Astrocyte (in vitro differentiated cells and primary cell): ENCODE measurements around the gene ORMDL3. TPM values are rescaled to one million over a fixed set of nuclear protein-coding genes. Genes with fewer than 3 reads are reported as not detected.

Experiments
- DNase-seq: peaks from one replicate; pipeline ENCODE4 v3.0.0-alpha.2; 2010; ENCODE audit warnings: low read depth
- FAIRE-seq: peaks from 2 replicates; lab custom pipeline; 2011; peaks lifted over from hg19 to GRCh38; lab: Jason Lieb, UNC
- H2AFZ ChIP-seq: 2 replicates; pipeline ENCODE4 v1.6.0; 2012; ENCODE audit warnings: low read depth, low read length, inconsistent platforms
- H3K27ac ChIP-seq: 2 replicates; pipeline ENCODE4 v1.5.1; 2011; ENCODE audit warnings: low read depth, low read length, inconsistent platforms
- H3K27me3 ChIP-seq: 2 replicates; pipeline ENCODE4 v1.6.0; 2011; ENCODE audit warnings: low read length, inconsistent platforms; ENCODE audit not compliant: insufficient read depth
- H3K36me3 ChIP-seq: 2 replicates; pipeline ENCODE4 v1.5.1; 2011; ENCODE audit warnings: low read length, inconsistent platforms; ENCODE audit not compliant: insufficient read depth
- H3K4me1 ChIP-seq: 2 replicates; pipeline ENCODE4 v1.5.1; 2011; ENCODE audit warnings: low read length, inconsistent platforms; ENCODE audit not compliant: insufficient read depth
- H3K4me2 ChIP-seq: 2 replicates; pipeline ENCODE4 v1.6.0; 2012; ENCODE audit warnings: low read length, inconsistent platforms
- H3K4me3 ChIP-seq: 2 replicates; pipeline ENCODE4 v1.5.1; 2011; ENCODE audit warnings: low read depth, mild to moderate bottlenecking, low read length, inconsistent platforms; ENCODE audit not compliant: insufficient read depth
- H3K79me2 ChIP-seq: 2 replicates; pipeline ENCODE4 v1.6.0; 2012; ENCODE audit warnings: mild to moderate bottlenecking, low read length, inconsistent platforms; ENCODE audit not compliant: insufficient read depth
- H3K9ac ChIP-seq: 2 replicates; pipeline ENCODE4 v1.6.0; 2012; ENCODE audit warnings: mild to moderate bottlenecking, low read length, inconsistent platforms
- H3K9me3 ChIP-seq: 2 replicates; pipeline ENCODE4 v1.5.1; 2012; ENCODE audit warnings: low read depth, mild to moderate bottlenecking, low read length, inconsistent platforms; ENCODE audit not compliant: insufficient read depth
- H4K20me1 ChIP-seq: 2 replicates; pipeline ENCODE4 v1.6.0; 2012; ENCODE audit warnings: low read length, inconsistent platforms; ENCODE audit not compliant: insufficient read depth
- H3K27ac Mint-ChIP-seq: one replicate; pipeline ENCODE4 v1.8.0; 2021; ENCODE audit warnings: mild to moderate bottlenecking, mixed read lengths; ENCODE audit not compliant: unreplicated experiment
- H3K27me3 Mint-ChIP-seq: one replicate; pipeline ENCODE4 v1.8.0; 2021; ENCODE audit warnings: low read depth, mixed read lengths; ENCODE audit not compliant: unreplicated experiment
- H3K36me3 Mint-ChIP-seq: one replicate; pipeline ENCODE4 v1.8.0; 2021; ENCODE audit warnings: low read depth, mixed read lengths; ENCODE audit not compliant: unreplicated experiment
- H3K4me1 Mint-ChIP-seq: one replicate; pipeline ENCODE4 v1.8.0; 2021; ENCODE audit warnings: low read depth, mixed read lengths; ENCODE audit not compliant: unreplicated experiment
- H3K4me3 Mint-ChIP-seq: one replicate; pipeline ENCODE4 v1.8.0; 2021; ENCODE audit warnings: mild to moderate bottlenecking, moderate library complexity, mixed read lengths; ENCODE audit not compliant: unreplicated experiment
- H3K9me3 Mint-ChIP-seq: one replicate; pipeline ENCODE4 v1.8.0; 2021; ENCODE audit warnings: mild to moderate bottlenecking, mixed read lengths; ENCODE audit not compliant: unreplicated experiment
- EZH2 ChIP-seq: IDR thresholded peaks from 2 replicates; pipeline ENCODE4 v1.6.1; 2012; ENCODE audit warnings: mild to moderate bottlenecking, low read length, inconsistent platforms; ENCODE audit not compliant: insufficient read depth
- total RNA-seq: library from RNA; stranded (reverse); gene quantifications from 2 replicates; pipeline ENCODE4 v1.2.1, GENCODE V29; 2021
- TF ChIP-seq, protein P1 (sequence below): IDR thresholded peaks from 2 replicates; pipeline ENCODE4 v1.5.1; 2011; ENCODE audit warnings: low read depth, mild to moderate bottlenecking, inconsistent platforms, low read length, moderate library complexity; ENCODE audit not compliant: insufficient read depth

ORMDL3 gene
- total RNA-seq, 1 donor from 2014 or later = 65.3 TPM

DNA sequence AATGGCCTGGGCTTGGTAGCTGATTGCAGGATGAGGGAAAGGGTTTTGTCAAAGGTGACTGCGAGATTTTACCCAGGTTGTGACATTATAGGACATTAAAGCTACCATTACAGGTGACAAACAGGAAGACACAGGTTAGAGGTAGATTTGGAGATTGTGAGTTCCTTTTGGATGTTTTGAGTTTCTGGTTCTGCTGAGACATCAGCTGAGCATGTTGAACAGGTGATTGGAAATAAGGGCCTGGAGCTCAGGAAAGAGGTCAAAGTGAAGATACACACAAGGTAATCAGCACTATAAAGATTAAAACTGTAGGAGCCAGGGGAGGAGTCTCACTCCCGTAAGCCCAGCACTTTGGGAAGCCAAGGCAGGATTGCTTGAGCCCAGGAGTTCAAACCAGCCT lies 41.4 kb upstream of the ORMDL3 start:
- H3K9me3 ChIP-seq = no peaks in the 10 kb centered on the region
- no peak for TF ChIP-seq EZH2
- TF ChIP-seq, protein P1, sequence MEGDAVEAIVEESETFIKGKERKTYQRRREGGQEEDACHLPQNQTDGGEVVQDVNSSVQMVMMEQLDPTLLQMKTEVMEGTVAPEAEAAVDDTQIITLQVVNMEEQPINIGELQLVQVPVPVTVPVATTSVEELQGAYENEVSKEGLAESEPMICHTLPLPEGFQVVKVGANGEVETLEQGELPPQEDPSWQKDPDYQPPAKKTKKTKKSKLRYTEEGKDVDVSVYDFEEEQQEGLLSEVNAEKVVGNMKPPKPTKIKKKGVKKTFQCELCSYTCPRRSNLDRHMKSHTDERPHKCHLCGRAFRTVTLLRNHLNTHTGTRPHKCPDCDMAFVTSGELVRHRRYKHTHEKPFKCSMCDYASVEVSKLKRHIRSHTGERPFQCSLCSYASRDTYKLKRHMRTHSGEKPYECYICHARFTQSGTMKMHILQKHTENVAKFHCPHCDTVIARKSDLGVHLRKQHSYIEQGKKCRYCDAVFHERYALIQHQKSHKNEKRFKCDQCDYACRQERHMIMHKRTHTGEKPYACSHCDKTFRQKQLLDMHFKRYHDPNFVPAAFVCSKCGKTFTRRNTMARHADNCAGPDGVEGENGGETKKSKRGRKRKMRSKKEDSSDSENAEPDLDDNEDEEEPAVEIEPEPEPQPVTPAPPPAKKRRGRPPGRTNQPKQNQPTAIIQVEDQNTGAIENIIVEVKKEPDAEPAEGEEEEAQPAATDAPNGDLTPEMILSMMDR = no peak
- Mint-ChIP-seq H3K9me3 (peaks cover 3% of the 10 kb centered on the region), H3K27me3 (peaks cover 40% of the 10 kb centered on the region), H3K27ac (peak overlapping the region; percentile 73), H3K36me3 (peaks cover under 1% of the 10 kb centered on the region), H3K4me1 (peaks cover 8% of the 10 kb centered on the region), H3K4me3 (peak overlapping the region; percentile 4)
- no peaks in the 10 kb centered on the region for H3K4me1 ChIP-seq
- no peaks in the 10 kb centered on the region for H4K20me1 ChIP-seq
- no peaks in the 10 kb centered on the region for H3K36me3 ChIP-seq
- H3K4me3 ChIP-seq = no peak overlapping the region
- H3K79me2 ChIP-seq = no peaks in the 10 kb centered on the region
- H2AFZ ChIP-seq = no peak overlapping the region
- H3K27ac ChIP-seq = no peak overlapping the region
- no peak overlapping the region for H3K9ac ChIP-seq
- H3K27me3 ChIP-seq = peaks cover 5% of the 10 kb centered on the region
- DNase-seq = no peak
- no peak for FAIRE-seq
- H3K4me2 ChIP-seq = no peak overlapping the region

DNA sequence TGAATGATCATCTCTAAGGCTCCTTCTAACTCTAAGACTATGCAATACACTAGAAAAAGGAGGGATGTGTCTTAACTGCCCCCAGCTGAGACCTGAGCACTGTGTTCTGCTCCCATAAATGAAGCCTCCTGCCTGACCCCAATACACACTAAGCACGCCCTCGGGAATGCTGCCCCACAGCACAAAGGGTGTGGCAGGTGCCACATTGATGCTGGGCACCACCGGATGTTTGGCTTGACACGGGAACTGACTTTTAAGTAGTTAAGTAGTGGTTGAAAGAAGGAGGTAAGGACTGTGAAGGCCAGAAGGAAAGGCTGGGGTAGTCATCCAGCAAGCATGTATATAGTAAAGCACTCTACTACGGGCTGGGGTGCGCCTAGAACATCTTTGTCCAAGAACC lies 39.4 kb upstream of the ORMDL3 start:
- Mint-ChIP-seq H3K4me1 (no peaks in the 10 kb centered on the region), H3K4me3 (no peak overlapping the region), H3K9me3 (peaks cover 2% of the 10 kb centered on the region), H3K27me3 (peaks cover 47% of the 10 kb centered on the region), H3K36me3 (no peaks in the 10 kb centered on the region), H3K27ac (no peak overlapping the region)
- no peak overlapping the region for H2AFZ ChIP-seq
- FAIRE-seq (no peak), DNase-seq (no peak)
- no peak overlapping the region for H3K9ac ChIP-seq
- TF ChIP-seq EZH2 = no peak
- TF ChIP-seq, protein P1 = no peak
- H3K4me2 ChIP-seq = no peak overlapping the region
- no peak overlapping the region for H3K27ac ChIP-seq
- peaks cover 5% of the 10 kb centered on the region for H3K27me3 ChIP-seq
- no peaks in the 10 kb centered on the region for H3K79me2 ChIP-seq
- no peaks in the 10 kb centered on the region for H3K36me3 ChIP-seq
- H3K4me1 ChIP-seq = no peaks in the 10 kb centered on the region
- no peaks in the 10 kb centered on the region for H3K9me3 ChIP-seq
- H4K20me1 ChIP-seq = no peaks in the 10 kb centered on the region
- no peak overlapping the region for H3K4me3 ChIP-seq

DNA sequence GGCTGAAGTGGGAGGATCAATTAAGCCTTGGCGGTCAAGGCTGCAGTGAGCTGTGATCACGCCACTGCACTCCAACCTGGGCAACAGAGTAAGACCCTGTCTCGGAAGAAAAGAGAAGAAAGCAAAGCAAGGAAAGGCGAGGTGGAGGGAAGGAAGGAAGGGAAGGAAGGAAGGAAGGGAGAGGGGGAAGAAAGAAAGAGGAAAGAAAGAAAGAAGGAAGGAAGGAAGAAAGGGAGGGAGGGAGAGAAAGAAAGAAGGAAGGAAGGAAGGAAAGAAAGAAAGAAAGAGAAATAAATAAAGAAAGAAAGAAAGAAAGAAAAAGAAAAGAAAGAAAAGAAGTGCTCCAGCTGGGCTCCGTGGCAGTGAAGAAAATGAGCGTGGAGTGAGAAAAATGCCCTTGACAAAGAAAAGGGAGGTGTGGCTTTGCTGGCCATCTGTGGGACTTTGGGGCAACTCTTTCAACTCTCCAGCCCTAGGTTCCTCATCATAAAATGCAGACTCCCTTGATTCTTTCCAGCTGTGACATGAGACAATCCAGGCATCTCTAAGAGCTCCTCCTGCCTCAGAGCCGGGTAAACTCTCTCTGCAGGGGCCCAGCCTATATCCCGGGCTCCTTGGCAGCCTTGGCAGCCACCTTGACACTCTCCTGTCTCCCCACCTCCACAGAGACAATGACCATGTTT lies 37.8 kb upstream of the ORMDL3 start:
- Histone ChIP-seq H4K20me1 (no peaks in the 10 kb centered on the region), H3K27ac (no peak overlapping the region), H3K4me2 (no peak overlapping the region), H3K4me3 (no peak overlapping the region), H2AFZ (no peak overlapping the region), H3K9ac (no peak overlapping the region), H3K79me2 (no peaks in the 10 kb centered on the region), H3K4me1 (no peaks in the 10 kb centered on the region), H3K36me3 (no peaks in the 10 kb centered on the region), H3K9me3 (no peaks in the 10 kb centered on the region), H3K27me3 (no peaks in the 10 kb centered on the region)
- Mint-ChIP-seq H3K27me3 (peaks cover 50% of the 10 kb centered on the region), H3K27ac (no peak overlapping the region), H3K9me3 (no peaks in the 10 kb centered on the region), H3K36me3 (no peaks in the 10 kb centered on the region), H3K4me3 (no peak overlapping the region), H3K4me1 (peaks cover 6% of the 10 kb centered on the region)
- DNase-seq = no peak
- no peak for FAIRE-seq
- TF ChIP-seq, protein P1 = no peak
- TF ChIP-seq EZH2 = no peak
